Ovary (tissue), 9 donors: ENCODE measurements around the gene PAFAH2. TPM values are rescaled to one million over a fixed set of nuclear protein-coding genes. Genes with fewer than 3 reads are reported as not detected.

Experiments used
- DNase-seq, 5 donors: peaks; one replicate each; pipeline ENCODE4 v3.0.0-alpha.2; 2019 to 2020
- H3K27ac ChIP-seq, 2 donors: fragments of 200-600 bp; one replicate each; pipeline versions ENCODE4 v1.5.1 to v1.8.0; 2019 to 2022
- H3K27me3 ChIP-seq: fragments of 200-600 bp; one replicate; pipeline ENCODE4 v1.8.0; 2022
- H3K36me3 ChIP-seq: fragments of 200-600 bp; sonication (generic); one replicate; pipeline ENCODE4 v1.5.1; 2019
- H3K4me1 ChIP-seq: one replicate; pipeline ENCODE4 v1.8.1; 2013; ENCODE audit warnings: mild to moderate bottlenecking, moderate library complexity; ENCODE audit not compliant: insufficient read depth
- H3K4me3 ChIP-seq: fragments of 200-600 bp; sonication (generic); one replicate; pipeline ENCODE4 v1.5.1; 2017
- H3K9me3 ChIP-seq, 2 donors: fragments of 200-600 bp in 1 of 2; sonication (generic) in 1 of 2; one replicate each; pipeline versions ENCODE4 v1.5.1 to v1.8.1; 2013 to 2019; ENCODE audit warnings: mild to moderate bottlenecking in 1 of 2, moderate library complexity in 1 of 2
- CTCF ChIP-seq, 3 donors: fragments of 450-650 bp in 2 of 3; fragments of 200-600 bp in 1 of 3; IDR thresholded peaks; one replicate each; pipeline versions ENCODE4 v1.5.1 to v1.8.0; 2016 to 2022; ENCODE audit warnings: antibody characterized with exemption in 3 of 3, mild to moderate bottlenecking in 1 of 3
- EP300 ChIP-seq: sonication (generic); formaldehyde crosslinking; IDR thresholded peaks from one replicate; pipeline ENCODE4 v1.6.1; 2017; ENCODE audit warnings: antibody characterized with exemption
- POLR2A ChIP-seq: fragments of 450-650 bp; IDR thresholded peaks from one replicate; pipeline ENCODE4 v1.6.1; 2017; ENCODE audit warnings: antibody characterized with exemption, mild to moderate bottlenecking, moderate library complexity
- WGBS, 3 donors: extraction: QIAGEN DNeasy Blood & Tissue Kit in 1 of 3; methylation state at CpG; one replicate each; pipeline versions ENCODE4 v1.1.5 to v1.1.7; 2013 to 2017; 5-methylcytosine and 5-hydroxymethylcytosine counted together
- intact Hi-C, 4 donors: fragments of 100-400 bp; cut with DNase I; formaldehyde crosslinking; loops; one replicate each; pipeline versions ENCODE4 v1.11.0 to v1.15.1; 2022 to 2023
- polyA plus RNA-seq, 2 donors: library from polyadenylated mRNA; stranded (reverse); fragments of 200-250 nt in 1 of 2; fragments of 350-450 nt in 1 of 2; fragmentation: Illumina TruSeq in 1 of 2; extraction: RNeasy Lipid Tissue Mini Kit (QIAGEN cat#74804) in 1 of 2; gene quantifications; one replicate each; pipeline ENCODE4 v1.2.3, GENCODE V29; 2013 to 2014
- small RNA-seq: library from RNA; depleted of rRNA; stranded (forward); fragments of <200 nt; gene quantifications from one replicate; pipeline ENCODE3, GENCODE V24; 2016
- total RNA-seq, 7 donors: library from RNA; depleted of rRNA in 2 of 7; stranded (reverse); fragments of >200 nt in 2 of 7; fragmentation: NEBNext Ultra II Directional in 3 of 7; extraction: Animal tissue kit (Norgen Biotek cat#: 25700) in 3 of 7; gene quantifications; one replicate each; pipeline versions ENCODE4 v1.1.0 to v1.2.4, GENCODE V29; 2016 to 2023
- donor health status: DM: no; HTN: no; CAD: no; lungs with moderate emphysema.
- donor health status: DM: no; HTN: no; CAD: no.
- donor health status: Bipolar disorder and iron deficiency.
- donor health status: DM: yes; HTN: yes; CAD: no.
- donor health status: DM: no; HTN: no; CAD: no.
- donor health status: DM: yes; HTN: yes; CAD: no.

PAFAH2 gene
- total and polyA plus RNA-seq, 9 donors = 3.4 to 12.1 (median 6.1) TPM

GRCh38 chr1:25912076-25912831, 85.6 kb downstream of the PAFAH2 start:
- no peak for DNase-seq
- TF ChIP-seq EP300 (no peak), POLR2A (no peak)
- H3K27me3 ChIP-seq = no peaks in the 10 kb centered on the region
- no peaks in the 10 kb centered on the region for H3K4me1 ChIP-seq
- H3K36me3 ChIP-seq = no peaks in the 10 kb centered on the region
- H3K4me3 ChIP-seq = no peak overlapping the region
- H3K27ac ChIP-seq = no peak overlapping the region
- intact Hi-C loops = no loop called here
- WGBS, 3 donors = 77 to 84% (median 82%) methylated on average over 5 of the region's 5 CpGs
- H3K9me3 ChIP-seq = no peaks in the 10 kb centered on the region

- H3K9me3 ChIP-seq = no peaks in the 10 kb centered on the region
- no peak for TF ChIP-seq CTCF (IDR thresholded peaks at IDR 0.05)
- no peak for TF ChIP-seq EP300
- no peak for TF ChIP-seq POLR2A
- H3K36me3 ChIP-seq = no peaks in the 10 kb centered on the region
- no peak overlapping the region for H3K4me3 ChIP-seq
- H3K27me3 ChIP-seq = no peaks in the 10 kb centered on the region
- no peak overlapping the region for H3K27ac ChIP-seq
- no peak for DNase-seq
- H3K4me1 ChIP-seq = no peaks in the 10 kb centered on the region
- intact Hi-C loops = no loop called here
Measured at GRCh38 chr1:25911162-25911561, 86.7 kb downstream of the PAFAH2 start.

Small RNA genes within 50 kb of the gene (small RNA-seq; reads per million reads assigned to genes)
- gene RF00283 = not detected
- not detected for gene RF00492
- not detected for gene RNU6-110P

Other genes starting within 250 kb of the PAFAH2 start
- gene SELENON, start 197.9 kb downstream of the PAFAH2 start, total RNA-seq = 100 to 1,000 TPM in 1 of 7 donors, 10 to 100 TPM in 6; 13.9 to 139 (median 69.2) TPM
- 10 to 100 TPM; 45.7 to 51.9 TPM for gene SELENON, start 197.9 kb downstream of the PAFAH2 start, polyA plus RNA-seq
- gene MTFR1L, start 178.1 kb downstream of the PAFAH2 start, total RNA-seq = 100 to 1,000 TPM in 2 of 7 donors, 10 to 100 TPM in 5; 55.5 to 113 (median 97.4) TPM
- gene MTFR1L, start 178.1 kb downstream of the PAFAH2 start, polyA plus RNA-seq = 10 to 100 TPM; 73.0 to 97.1 TPM
- gene AUNIP, start 138.6 kb downstream of the PAFAH2 start, total RNA-seq = under 1 TPM in 6 of 7 donors, not detected in 1; 0.35 to 0.75 (median 0.44) TPM
- gene AUNIP, start 138.6 kb downstream of the PAFAH2 start, polyA plus RNA-seq = under 1 TPM; 0.23 to 0.45 TPM
- gene PAQR7, start 122.4 kb downstream of the PAFAH2 start, total RNA-seq = 10 to 100 TPM in 6 of 7 donors, 1 to 10 TPM in 1; 8.6 to 98.1 (median 72.2) TPM
- gene PAQR7, start 122.4 kb downstream of the PAFAH2 start, polyA plus RNA-seq = 10 to 100 TPM; 19.4 to 23.3 TPM
- 100 to 1,000 TPM in 5 of 7 donors, 10 to 100 TPM in 2; 59.3 to 224 (median 127) TPM for gene STMN1, start 91.6 kb downstream of the PAFAH2 start, total RNA-seq
- 100 to 1,000 TPM; 220 to 271 TPM for gene STMN1, start 91.6 kb downstream of the PAFAH2 start, polyA plus RNA-seq
- 1 to 10 TPM; 1.7 to 4.5 (median 3.7) TPM for gene EXTL1, start 23.7 kb upstream of the PAFAH2 start, total RNA-seq
- 1 to 10 TPM in 1 of 2 donors, under 1 TPM in 1; 0.47 to 1.5 TPM for gene EXTL1, start 23.7 kb upstream of the PAFAH2 start, polyA plus RNA-seq
- gene SLC30A2, start 48.1 kb upstream of the PAFAH2 start, total RNA-seq = under 1 TPM in 4 of 7 donors, not detected in 3; 0.11 to 0.80 (median 0.17) TPM
- gene SLC30A2, start 48.1 kb upstream of the PAFAH2 start, polyA plus RNA-seq = not detected
- 1 to 10 TPM in 1 of 7 donors, under 1 TPM in 1, not detected in 5; 0.12 to 1.6 TPM for gene TRIM63, start 69.6 kb upstream of the PAFAH2 start, total RNA-seq
- under 1 TPM; 0.06 to 0.27 TPM for gene TRIM63, start 69.6 kb upstream of the PAFAH2 start, polyA plus RNA-seq
- gene PDIK1L, start 113.8 kb upstream of the PAFAH2 start, total RNA-seq = 10 to 100 TPM in 5 of 7 donors, 1 to 10 TPM in 2; 5.7 to 16.5 (median 12.3) TPM
- 1 to 10 TPM; 4.5 to 4.6 TPM for gene PDIK1L, start 113.8 kb upstream of the PAFAH2 start, polyA plus RNA-seq
- 1 to 10 TPM in 6 of 7 donors, under 1 TPM in 1; 0.91 to 4.9 (median 2.1) TPM for gene FAM110D, start 161.0 kb upstream of the PAFAH2 start, total RNA-seq
- 1 to 10 TPM; 1.6 to 3.0 TPM for gene FAM110D, start 161.0 kb upstream of the PAFAH2 start, polyA plus RNA-seq
- gene C1orf232, start 170.9 kb upstream of the PAFAH2 start, total RNA-seq = not detected
- gene C1orf232, start 170.9 kb upstream of the PAFAH2 start, polyA plus RNA-seq = not detected
- 10 to 100 TPM; 17.8 to 62.5 (median 40.1) TPM for gene ZNF593, start 171.8 kb upstream of the PAFAH2 start, total RNA-seq
- 10 to 100 TPM in 1 of 2 donors, 1 to 10 TPM in 1; 1.8 to 36.5 TPM for gene ZNF593, start 171.8 kb upstream of the PAFAH2 start, polyA plus RNA-seq
- not detected for gene ZNF593OS, start 173.8 kb upstream of the PAFAH2 start, total RNA-seq
- under 1 TPM in 1 of 2 donors, not detected in 1; 0.54 TPM for gene ZNF593OS, start 173.8 kb upstream of the PAFAH2 start, polyA plus RNA-seq
- gene CNKSR1, start 179.4 kb upstream of the PAFAH2 start, total RNA-seq = 10 to 100 TPM in 1 of 7 donors, 1 to 10 TPM in 6; 2.9 to 16.8 (median 6.3) TPM
- gene CNKSR1, start 179.4 kb upstream of the PAFAH2 start, polyA plus RNA-seq = 1 to 10 TPM in 1 of 2 donors, under 1 TPM in 1; 0.73 to 1.7 TPM
- gene CATSPER4, start 192.5 kb upstream of the PAFAH2 start, total RNA-seq = not detected
- gene CATSPER4, start 192.5 kb upstream of the PAFAH2 start, polyA plus RNA-seq = not detected
- gene CEP85, start 236.1 kb upstream of the PAFAH2 start, total RNA-seq = 1 to 10 TPM; 2.3 to 8.4 (median 4.0) TPM
- 1 to 10 TPM; 2.0 to 4.4 TPM for gene CEP85, start 236.1 kb upstream of the PAFAH2 start, polyA plus RNA-seq